Measurements from ENCODE around the gene GNAL. TPM values are rescaled to one million over a fixed set of nuclear protein-coding genes. Genes with fewer than 3 reads are reported as not detected.
A peak's percentile ranks its signal among the peaks of the same experiment; 100 is the strongest.

GNAL gene
- total RNA-seq, 1 experiment from 2014 or later = 24.0 TPM

DNA sequence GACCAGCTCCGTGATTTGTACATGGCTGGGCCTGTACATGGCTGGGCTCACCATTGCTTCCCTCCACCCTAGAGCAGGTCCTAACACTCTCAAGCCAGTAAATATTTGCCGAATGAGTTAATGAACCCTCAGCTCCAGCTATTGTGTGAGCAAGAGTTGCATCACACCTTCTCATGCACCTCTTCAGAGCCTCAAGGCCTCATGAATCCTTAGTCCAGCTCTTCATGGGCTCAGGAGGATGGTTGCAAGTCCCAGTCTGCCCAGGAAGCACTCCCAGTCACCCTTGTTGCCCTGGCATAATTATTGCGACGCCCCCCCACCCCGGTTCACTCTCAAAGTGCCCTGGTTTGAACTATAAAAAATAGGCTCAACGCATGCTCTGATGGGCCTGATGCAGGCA lies 30.1 kb upstream of the GNAL start:
- Mint-ChIP-seq H3K4me1 (peaks cover 6 to 8% of the 10 kb centered on the region in 2 experiments), H3K27me3 (ENCODE audit: low read depth) (peaks cover 20% of the 10 kb centered on the region), H3K4me3 (no peak overlapping the region), H3K9me3 (no peaks in the 10 kb centered on the region; a peak in 1 of 5 replicates), H3K27ac (no peak overlapping the region), H3K36me3 (ENCODE audit: insufficient read depth in 1 of 3, low read depth in 3 of 3) (no peaks in the 10 kb centered on the region)
- H2BK20ac ChIP-seq (ENCODE audit: low read depth, low read length, poor library complexity, severe bottlenecking) = no peak overlapping the region
- H4K5ac ChIP-seq (ENCODE audit: insufficient read length, low read depth, low read length) = no peak overlapping the region
- H3K23me2 ChIP-seq (ENCODE audit: insufficient read length, low read depth, low read length, poor library complexity, severe bottlenecking) = no peaks in the 10 kb centered on the region
- no peaks in the 10 kb centered on the region for H3K79me1 ChIP-seq (ENCODE audit: insufficient read depth, low read depth, low read length, poor library complexity, severe bottlenecking)
- no peaks in the 10 kb centered on the region for H3K9me3 ChIP-seq (ENCODE audit: control insufficient read depth, low read depth, low read length)
- no peak overlapping the region for H2BK12ac ChIP-seq (ENCODE audit: insufficient read length, low read depth, low read length)
- H3K56ac ChIP-seq (ENCODE audit: insufficient read length, low read depth, low read length) = no peak overlapping the region
- no peak overlapping the region for H3K14ac ChIP-seq (ENCODE audit: insufficient read depth, low read length)
- no peak overlapping the region for H4K8ac ChIP-seq (replicated peaks; ENCODE audit: insufficient read length, low read depth, low read length)
- no peak overlapping the region for H3K4me2 ChIP-seq (ENCODE audit: insufficient read depth, insufficient read length, low read length)
- H3K9ac ChIP-seq (ENCODE audit: extremely low read depth, insufficient read length, low read length) = no peak overlapping the region
- H3K27me3 ChIP-seq (ENCODE audit: insufficient read depth, low read length) = no peaks in the 10 kb centered on the region
- H3T11ph ChIP-seq (ENCODE audit: low read length) = no peak overlapping the region
- H2AFZ ChIP-seq (ENCODE audit: low read length) = no peak overlapping the region
- TF ChIP-seq, protein P1, sequence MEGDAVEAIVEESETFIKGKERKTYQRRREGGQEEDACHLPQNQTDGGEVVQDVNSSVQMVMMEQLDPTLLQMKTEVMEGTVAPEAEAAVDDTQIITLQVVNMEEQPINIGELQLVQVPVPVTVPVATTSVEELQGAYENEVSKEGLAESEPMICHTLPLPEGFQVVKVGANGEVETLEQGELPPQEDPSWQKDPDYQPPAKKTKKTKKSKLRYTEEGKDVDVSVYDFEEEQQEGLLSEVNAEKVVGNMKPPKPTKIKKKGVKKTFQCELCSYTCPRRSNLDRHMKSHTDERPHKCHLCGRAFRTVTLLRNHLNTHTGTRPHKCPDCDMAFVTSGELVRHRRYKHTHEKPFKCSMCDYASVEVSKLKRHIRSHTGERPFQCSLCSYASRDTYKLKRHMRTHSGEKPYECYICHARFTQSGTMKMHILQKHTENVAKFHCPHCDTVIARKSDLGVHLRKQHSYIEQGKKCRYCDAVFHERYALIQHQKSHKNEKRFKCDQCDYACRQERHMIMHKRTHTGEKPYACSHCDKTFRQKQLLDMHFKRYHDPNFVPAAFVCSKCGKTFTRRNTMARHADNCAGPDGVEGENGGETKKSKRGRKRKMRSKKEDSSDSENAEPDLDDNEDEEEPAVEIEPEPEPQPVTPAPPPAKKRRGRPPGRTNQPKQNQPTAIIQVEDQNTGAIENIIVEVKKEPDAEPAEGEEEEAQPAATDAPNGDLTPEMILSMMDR (conservative IDR thresholded peaks at IDR 0.05) = no peak
- H2BK15ac ChIP-seq (ENCODE audit: low read depth, low read length) = no peak overlapping the region
- H3K4me1 ChIP-seq (ENCODE audit: insufficient read depth, low read length) = no peaks in the 10 kb centered on the region
- no peak overlapping the region for H3K23ac ChIP-seq (ENCODE audit: insufficient read length, low read depth, low read length)
- no peak overlapping the region for H2AK5ac ChIP-seq (ENCODE audit: insufficient read length, low read length)
- peak; percentile 12 for DNase-seq
- no peak overlapping the region for H4K91ac ChIP-seq (ENCODE audit: insufficient read length, low read depth, low read length)
- no CpG with 5 or more reads among the region's 6 CpGs for WGBS (ENCODE audit: extremely low coverage, insufficient read length, low lambda C conversion rate)
- no peak overlapping the region for H2BK5ac ChIP-seq (ENCODE audit: insufficient read length, low read length)
- no peak overlapping the region for H2BK120ac ChIP-seq (ENCODE audit: low read depth, low read length, poor library complexity, severe bottlenecking)
- no peak overlapping the region for H3K4ac ChIP-seq (ENCODE audit: low read depth, low read length)
- no peak overlapping the region for H3K27ac ChIP-seq (ENCODE audit: insufficient read length, low read depth, low read length)
- H4K20me1 ChIP-seq (ENCODE audit: control insufficient read depth, insufficient read depth, insufficient read length) = peaks cover 2% of the 10 kb centered on the region
- H3K18ac ChIP-seq (ENCODE audit: insufficient read length, low read depth, low read length) = no peak overlapping the region
- no peaks in the 10 kb centered on the region for H3K79me2 ChIP-seq (ENCODE audit: insufficient read depth, low read length)
